Osteoblast (primary cell): ENCODE measurements around the gene CTXN3. TPM values are rescaled to one million over a fixed set of nuclear protein-coding genes. Genes with fewer than 3 reads are reported as not detected.

Source experiments
- DNase-seq: peaks from one replicate; pipeline ENCODE4 v3.0.0; 2011; ENCODE audit warnings: low spot score, mixed read lengths; ENCODE audit not compliant: insufficient read length; ENCODE audit errors: missing footprints
- H2AFZ ChIP-seq: 2 replicates; pipeline ENCODE4 v1.6.0; 2011; ENCODE audit warnings: mild to moderate bottlenecking, low read length
- H3K27ac ChIP-seq: 2 replicates; pipeline ENCODE4 v1.5.1; 2011; ENCODE audit warnings: mild to moderate bottlenecking, low read depth, low read length, moderate library complexity
- H3K27me3 ChIP-seq: 2 replicates; pipeline ENCODE4 v1.6.0; 2012; ENCODE audit warnings: mild to moderate bottlenecking, control low read depth, inconsistent platforms, low read length, moderate library complexity; ENCODE audit not compliant: insufficient read depth
- H3K36me3 ChIP-seq: 2 replicates; pipeline ENCODE4 v1.5.1; 2011; ENCODE audit warnings: mild to moderate bottlenecking, low read length, control low read depth, moderate library complexity; ENCODE audit not compliant: insufficient read depth
- H3K4me1 ChIP-seq: 2 replicates; pipeline ENCODE4 v1.5.1; 2011; ENCODE audit warnings: mild to moderate bottlenecking, low read length, control low read depth, moderate library complexity; ENCODE audit not compliant: insufficient read depth
- H3K4me2 ChIP-seq: 2 replicates; pipeline ENCODE4 v1.6.0; 2011; ENCODE audit warnings: mild to moderate bottlenecking, low read length; ENCODE audit not compliant: insufficient read depth
- H3K4me3 ChIP-seq: fragments of 200-600 bp; sonication (generic); 3 replicates; pipeline ENCODE4 v1.5.1; 2012; ENCODE audit warnings: mild to moderate bottlenecking, low read length, inconsistent platforms; ENCODE audit not compliant: insufficient read depth
- H3K79me2 ChIP-seq: 2 replicates; pipeline ENCODE4 v1.6.0; 2012; ENCODE audit warnings: mild to moderate bottlenecking, low read length, control low read depth, inconsistent platforms; ENCODE audit not compliant: insufficient read depth
- H3K9me3 ChIP-seq: 2 replicates; pipeline ENCODE4 v1.5.1; 2011; ENCODE audit warnings: low read depth, low read length, control low read depth
- H4K20me1 ChIP-seq: 2 replicates; pipeline ENCODE4 v1.6.0; 2012; ENCODE audit warnings: mild to moderate bottlenecking, low read length, control low read depth; ENCODE audit not compliant: insufficient read depth
- total RNA-seq: library from RNA; depleted of rRNA; stranded (reverse); fragments of >200 nt; gene quantifications from 2 replicates; pipeline ENCODE4 v1.2.3, GENCODE V29; 2012
- TF ChIP-seq, protein P1 (sequence below): IDR thresholded peaks from 2 replicates; pipeline ENCODE4 v1.5.1; 2011; ENCODE audit warnings: mild to moderate bottlenecking, low read depth, low read length, moderate library complexity; ENCODE audit errors: extremely low read depth

CTXN3 gene
- total RNA-seq, 1 donor: not detected

DNA sequence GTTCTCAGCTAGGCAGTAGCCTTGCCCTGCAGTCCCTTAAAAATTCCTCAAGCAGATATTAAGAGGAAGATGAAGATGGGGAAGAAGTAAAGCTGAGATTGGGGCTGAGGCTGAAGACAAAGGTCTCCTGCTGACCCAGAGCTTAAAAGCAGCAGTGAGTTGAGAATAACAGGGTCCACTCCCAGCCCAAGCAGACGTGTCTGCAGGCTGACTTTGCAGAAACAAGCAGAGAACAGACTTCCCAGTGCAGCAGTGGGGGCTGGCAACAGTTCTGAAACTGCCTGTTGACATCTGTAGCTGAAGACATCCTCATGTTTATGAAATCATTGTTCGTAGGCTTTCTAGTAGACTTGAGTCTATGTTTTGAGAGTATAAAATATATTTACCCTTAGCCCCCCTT, 1.1 kb downstream of the CTXN3 start:
- H2AFZ ChIP-seq: no peak overlapping the region
- no peak for DNase-seq
- H3K4me1 ChIP-seq: no peaks in the 10 kb centered on the region
- no peaks in the 10 kb centered on the region for H3K27me3 ChIP-seq
- no peaks in the 10 kb centered on the region for H3K79me2 ChIP-seq
- H3K27ac ChIP-seq: no peak overlapping the region
- H3K9me3 ChIP-seq: no peaks in the 10 kb centered on the region
- no peaks in the 10 kb centered on the region for H4K20me1 ChIP-seq
- TF ChIP-seq, protein P1, sequence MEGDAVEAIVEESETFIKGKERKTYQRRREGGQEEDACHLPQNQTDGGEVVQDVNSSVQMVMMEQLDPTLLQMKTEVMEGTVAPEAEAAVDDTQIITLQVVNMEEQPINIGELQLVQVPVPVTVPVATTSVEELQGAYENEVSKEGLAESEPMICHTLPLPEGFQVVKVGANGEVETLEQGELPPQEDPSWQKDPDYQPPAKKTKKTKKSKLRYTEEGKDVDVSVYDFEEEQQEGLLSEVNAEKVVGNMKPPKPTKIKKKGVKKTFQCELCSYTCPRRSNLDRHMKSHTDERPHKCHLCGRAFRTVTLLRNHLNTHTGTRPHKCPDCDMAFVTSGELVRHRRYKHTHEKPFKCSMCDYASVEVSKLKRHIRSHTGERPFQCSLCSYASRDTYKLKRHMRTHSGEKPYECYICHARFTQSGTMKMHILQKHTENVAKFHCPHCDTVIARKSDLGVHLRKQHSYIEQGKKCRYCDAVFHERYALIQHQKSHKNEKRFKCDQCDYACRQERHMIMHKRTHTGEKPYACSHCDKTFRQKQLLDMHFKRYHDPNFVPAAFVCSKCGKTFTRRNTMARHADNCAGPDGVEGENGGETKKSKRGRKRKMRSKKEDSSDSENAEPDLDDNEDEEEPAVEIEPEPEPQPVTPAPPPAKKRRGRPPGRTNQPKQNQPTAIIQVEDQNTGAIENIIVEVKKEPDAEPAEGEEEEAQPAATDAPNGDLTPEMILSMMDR: no peak
- no peak overlapping the region for H3K4me3 ChIP-seq
- H3K36me3 ChIP-seq: no peaks in the 10 kb centered on the region
- H3K4me2 ChIP-seq: no peak overlapping the region

DNA sequence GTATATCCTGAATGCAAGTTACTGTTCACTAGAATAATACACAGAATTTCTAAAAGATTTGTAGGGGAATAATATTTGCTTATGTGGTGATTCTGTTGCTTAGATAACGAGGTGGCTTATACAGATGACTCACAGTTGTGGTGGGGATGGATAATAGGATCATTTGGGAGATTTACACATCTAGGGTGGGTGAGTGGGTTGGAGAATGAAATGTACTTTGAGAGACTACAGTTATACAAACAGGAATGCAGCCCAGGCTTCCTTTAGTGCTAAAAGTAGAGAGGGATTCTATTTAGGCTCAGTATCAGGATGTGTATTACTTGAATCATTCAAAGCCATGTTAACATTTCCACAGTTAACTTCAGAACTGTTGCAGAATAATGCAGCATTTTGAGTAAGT, 1.8 kb downstream of the CTXN3 start:
- TF ChIP-seq, protein P1: no peak
- H4K20me1 ChIP-seq: no peaks in the 10 kb centered on the region
- DNase-seq: peak; percentile 44
- no peaks in the 10 kb centered on the region for H3K27me3 ChIP-seq
- no peak overlapping the region for H3K27ac ChIP-seq
- H3K9me3 ChIP-seq: no peaks in the 10 kb centered on the region
- H2AFZ ChIP-seq: no peak overlapping the region
- H3K4me2 ChIP-seq: no peak overlapping the region
- H3K36me3 ChIP-seq: no peaks in the 10 kb centered on the region
- no peaks in the 10 kb centered on the region for H3K79me2 ChIP-seq
- no peak overlapping the region for H3K4me3 ChIP-seq
- H3K4me1 ChIP-seq: no peaks in the 10 kb centered on the region

DNA sequence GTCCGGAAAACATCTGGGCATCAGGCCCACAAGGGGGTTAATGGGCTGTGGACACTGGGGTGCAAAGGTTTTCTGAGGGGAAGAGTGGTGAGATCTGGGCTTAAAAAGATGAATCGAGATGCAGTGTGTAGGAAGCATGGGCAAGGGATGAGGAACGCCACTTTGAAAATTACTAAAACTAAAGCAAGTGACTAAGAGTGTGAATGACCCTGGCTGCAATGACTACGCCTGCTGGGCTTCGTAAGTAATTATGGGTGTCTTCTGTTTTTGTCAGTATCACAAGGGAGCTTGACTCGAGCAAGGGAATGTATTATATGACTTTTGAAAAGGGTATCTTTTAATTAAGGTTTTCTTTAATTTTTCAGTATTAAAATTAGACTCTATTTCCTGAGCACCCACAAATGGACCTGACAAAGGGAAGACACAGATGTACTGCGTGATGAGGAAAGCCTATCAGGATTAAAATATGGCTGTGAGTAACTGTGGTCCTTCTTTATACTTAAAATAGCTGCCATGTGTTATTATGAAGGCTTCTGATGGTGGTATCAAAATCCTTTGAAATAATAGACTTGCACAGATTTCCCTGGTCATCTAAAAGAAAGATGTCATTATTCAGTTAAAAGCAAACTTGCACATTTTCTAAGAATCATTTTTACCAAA, 4.2 kb downstream of the CTXN3 start:
- H3K4me3 ChIP-seq: no peak overlapping the region
- no peak overlapping the region for H2AFZ ChIP-seq
- no peaks in the 10 kb centered on the region for H3K4me1 ChIP-seq
- no peaks in the 10 kb centered on the region for H3K9me3 ChIP-seq
- DNase-seq: no peak
- no peaks in the 10 kb centered on the region for H3K36me3 ChIP-seq
- H4K20me1 ChIP-seq: no peaks in the 10 kb centered on the region
- H3K79me2 ChIP-seq: no peaks in the 10 kb centered on the region
- no peaks in the 10 kb centered on the region for H3K27me3 ChIP-seq
- TF ChIP-seq, protein P1: no peak
- H3K27ac ChIP-seq: no peak overlapping the region
- H3K4me2 ChIP-seq: no peak overlapping the region

DNA sequence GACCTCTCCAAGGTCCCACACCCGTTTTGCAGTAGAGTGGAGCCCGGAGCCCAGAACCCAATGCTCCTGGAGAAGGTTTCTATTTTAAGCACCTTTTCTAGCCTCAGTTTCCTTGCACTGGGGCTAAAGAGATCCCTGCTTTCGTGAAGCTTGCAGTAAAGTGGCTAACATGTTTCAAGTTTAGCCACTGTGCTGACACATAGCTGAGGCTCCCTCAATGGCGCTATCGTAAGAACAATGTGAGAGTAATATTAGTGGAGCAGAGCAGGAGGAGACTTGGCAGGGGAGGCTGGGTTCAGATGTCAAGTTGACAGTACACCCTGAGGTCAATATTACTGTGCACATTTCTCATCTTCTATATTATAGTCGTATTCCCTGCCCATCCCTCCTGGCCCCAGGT, 7.9 kb downstream of the CTXN3 start:
- Histone ChIP-seq H4K20me1 (no peaks in the 10 kb centered on the region), H3K9me3 (no peaks in the 10 kb centered on the region), H3K27me3 (no peaks in the 10 kb centered on the region), H3K79me2 (no peaks in the 10 kb centered on the region), H3K4me3 (no peak overlapping the region), H3K4me2 (no peak overlapping the region), H3K4me1 (no peaks in the 10 kb centered on the region), H2AFZ (no peak overlapping the region), H3K27ac (no peak overlapping the region), H3K36me3 (no peaks in the 10 kb centered on the region)
- DNase-seq: peak; percentile 66
- TF ChIP-seq, protein P1: no peak
